Upper lobe of left lung (tissue), 4 donors: ENCODE data around the gene TMEM201.
"Not testable (repeated sequence)": the region's sequence is repeated elsewhere in the genome, so short reads cannot be mapped to it uniquely, and the experiment has no call there.

Experiments
- POLR2A ChIP-seq, 4 donors: fragments of 450-650 bp; IDR thresholded peaks; one replicate each; pipeline ENCODE4 v1.5.1; 2016 to 2017; ENCODE audit warnings: antibody characterized with exemption in 4 of 4, mild to moderate bottlenecking in 2 of 4
- POLR2AphosphoS5 ChIP-seq, 2 donors: sonication (generic); formaldehyde crosslinking; IDR thresholded peaks; one replicate each; pipeline ENCODE4 v1.5.1; 2017; ENCODE audit warnings: antibody characterized with exemption in 2 of 2

GRCh38 chr1:9560090-9560489 lies 28.6 kb upstream of the TMEM201 start:
- TF ChIP-seq POLR2AphosphoS5, POLR2A (IDR thresholded peaks at IDR 0.05): not testable (repeated sequence)
